Sigmoid colon (tissue), 7 donors: ENCODE measurements around the gene FGF12. TPM values are rescaled to one million over a fixed set of nuclear protein-coding genes. Genes with fewer than 3 reads are reported as not detected.

Experiments used
- DNase-seq: peaks from one replicate; pipeline ENCODE4 v3.0.0-alpha.2; 2019
- H3K27ac ChIP-seq, 4 donors: fragments of 200-600 bp; sonication (generic); one replicate each; pipeline ENCODE4 v1.5.1; 2016 to 2019; ENCODE audit warnings: mild to moderate bottlenecking in 1 of 4
- H3K27me3 ChIP-seq, 3 donors: fragments of 200-600 bp; sonication (generic); one replicate each; pipeline ENCODE4 v1.5.1; 2019; ENCODE audit warnings: mild to moderate bottlenecking in 1 of 3
- H3K36me3 ChIP-seq, 4 donors: fragments of 200-600 bp; sonication (generic); one replicate each; pipeline ENCODE4 v1.5.1; 2016 to 2019
- H3K4me1 ChIP-seq, 4 donors: fragments of 200-600 bp; sonication (generic); one replicate each; pipeline ENCODE4 v1.5.1; 2017 to 2019
- H3K4me3 ChIP-seq, 4 donors: fragments of 200-600 bp; sonication (generic); one replicate each; pipeline ENCODE4 v1.5.1; 2017 to 2019; ENCODE audit warnings: mild to moderate bottlenecking in 2 of 4, moderate library complexity in 1 of 4
- H3K9me3 ChIP-seq, 4 donors: fragments of 200-600 bp in 3 of 4; sonication (generic) in 3 of 4; one replicate each; pipeline versions ENCODE4 v1.5.1 to v1.6.1; 2013 to 2019
- CTCF ChIP-seq, 4 experiments: fragments of 450-650 bp in 3 of 4; fragments of 200-600 bp in 1 of 4; IDR thresholded peaks; one replicate each; pipeline ENCODE4 v1.5.1; 2016 to 2019; ENCODE audit warnings: antibody characterized with exemption in 4 of 4, mild to moderate bottlenecking in 3 of 4, moderate library complexity in 2 of 4
- EP300 ChIP-seq, 4 donors: sonication (generic); formaldehyde crosslinking; IDR thresholded peaks; one replicate each; pipeline ENCODE4 v1.6.1; 2017; ENCODE audit warnings: antibody characterized with exemption in 4 of 4
- POLR2A ChIP-seq, 2 donors: fragments of 450-650 bp; IDR thresholded peaks; one replicate each; pipeline ENCODE4 v1.6.1; 2016; ENCODE audit warnings: antibody characterized with exemption in 2 of 2, mild to moderate bottlenecking in 2 of 2, moderate library complexity in 2 of 2
- POLR2AphosphoS5 ChIP-seq, 4 donors: sonication (generic); formaldehyde crosslinking; IDR thresholded peaks; one replicate each; pipeline ENCODE4 v1.6.1; 2017; ENCODE audit warnings: antibody characterized with exemption in 4 of 4
- WGBS, 2 donors: extraction: QIAGEN DNeasy Blood & Tissue Kit; methylation state at CpG; one replicate each; pipeline ENCODE4 v1.1.7; 2013; 5-methylcytosine and 5-hydroxymethylcytosine counted together
- intact Hi-C: fragments of 100-400 bp; cut with DNase I; formaldehyde crosslinking; loops from one replicate; pipeline ENCODE4 v1.15.1; 2023
- polyA plus RNA-seq, 3 donors: library from polyadenylated mRNA; stranded (reverse); fragments of 200-250 nt; gene quantifications; one replicate each; pipeline ENCODE4 v1.2.3, GENCODE V29; 2013
- total RNA-seq, 4 donors: library from RNA; depleted of rRNA; stranded (reverse); fragments of >200 nt; gene quantifications; one replicate each; pipeline ENCODE4 v1.1.0, GENCODE V29; 2016
- donor health status: healthy with polysubstance abuse.
- donor health status: Bipolar disorder and iron deficiency.
- donor health status: healthy.

FGF12 gene
- total and polyA plus RNA-seq, 7 donors: 0.32 to 7.8 (median 1.8) TPM

GRCh38 chr3:192259661-192260060 lies 467.7 kb downstream of the FGF12 start:
- Histone ChIP-seq H3K27ac (no peak overlapping the region), H3K9me3 (no peaks in the 10 kb centered on the region), H3K4me1 (no peaks in the 10 kb centered on the region), H3K4me3 (no peak overlapping the region), H3K36me3 (no peaks in the 10 kb centered on the region), H3K27me3 (no peaks in the 10 kb centered on the region)
- no peak for TF ChIP-seq POLR2AphosphoS5 (IDR thresholded peaks at IDR 0.05)
- TF ChIP-seq EP300 (IDR thresholded peaks at IDR 0.05): no peak
- TF ChIP-seq POLR2A (IDR thresholded peaks at IDR 0.05): no peak
- TF ChIP-seq CTCF (IDR thresholded peaks at IDR 0.05): no peak
- DNase-seq: no peak
- intact Hi-C loops: no loop called here
- WGBS, 2 donors: 50 to 81% methylated on average over 3 of the region's 3 CpGs

- no peaks in the 10 kb centered on the region for H3K4me1 ChIP-seq
- H3K36me3 ChIP-seq: no peaks in the 10 kb centered on the region
- no peaks in the 10 kb centered on the region for H3K27me3 ChIP-seq
- H3K9me3 ChIP-seq: no peaks in the 10 kb centered on the region
- TF ChIP-seq CTCF (IDR thresholded peaks at IDR 0.05) (no peak), EP300 (IDR thresholded peaks at IDR 0.05) (no peak), POLR2A (IDR thresholded peaks at IDR 0.05) (no peak), POLR2AphosphoS5 (IDR thresholded peaks at IDR 0.05) (no peak)
- no peak for DNase-seq
- intact Hi-C loops: no loop called here
- H3K27ac ChIP-seq: no peak overlapping the region
- 74 to 89% methylated on average over 6 of the region's 6 CpGs for WGBS, 2 donors
- no peak overlapping the region for H3K4me3 ChIP-seq
Measured at GRCh38 chr3:192258721-192259120, 468.6 kb downstream of the FGF12 start.

- no peak for TF ChIP-seq POLR2AphosphoS5 (IDR thresholded peaks at IDR 0.05)
- TF ChIP-seq CTCF (IDR thresholded peaks at IDR 0.05): no peak
- TF ChIP-seq POLR2A (IDR thresholded peaks at IDR 0.05): no peak
- no peak for TF ChIP-seq EP300 (IDR thresholded peaks at IDR 0.05)
- no peaks in the 10 kb centered on the region for H3K27me3 ChIP-seq
- intact Hi-C loops: no loop called here
- H3K27ac ChIP-seq: no peak overlapping the region
- H3K9me3 ChIP-seq: no peaks in the 10 kb centered on the region
- H3K36me3 ChIP-seq: no peaks in the 10 kb centered on the region
- no peak for DNase-seq
- H3K4me3 ChIP-seq: no peak overlapping the region
- 67 to 68% methylated on average over 2 of the region's 2 CpGs for WGBS, 2 donors
- no peaks in the 10 kb centered on the region for H3K4me1 ChIP-seq
Measured at GRCh38 chr3:192255839-192256238, 471.5 kb downstream of the FGF12 start.

GRCh38 chr3:192253138-192253887 lies 474.0 kb downstream of the FGF12 start:
- intact Hi-C loops: no loop called here
- TF ChIP-seq EP300 (IDR thresholded peaks at IDR 0.05): no peak
- no peak for TF ChIP-seq POLR2AphosphoS5 (IDR thresholded peaks at IDR 0.05)

GRCh38 chr3:192249516-192249915 lies 477.8 kb downstream of the FGF12 start:
- 29 to 67% methylated on average over 3 of the region's 3 CpGs for WGBS, 2 donors

More at GRCh38 chr3:192253138-192253887, 474.0 kb downstream of the FGF12 start:
- Histone ChIP-seq H3K9me3 (no peaks in the 10 kb centered on the region), H3K4me3 (no peak overlapping the region), H3K36me3 (no peaks in the 10 kb centered on the region), H3K27me3 (no peaks in the 10 kb centered on the region), H3K4me1 (no peaks in the 10 kb centered on the region), H3K27ac (no peak overlapping the region)
- 45 to 74% methylated on average over 3 of the region's 3 CpGs for WGBS, 2 donors
- no peak for DNase-seq

More at GRCh38 chr3:192249516-192249915, 477.8 kb downstream of the FGF12 start:
- Histone ChIP-seq H3K4me3 (no peak overlapping the region), H3K27me3 (no peaks in the 10 kb centered on the region), H3K27ac (no peak overlapping the region), H3K36me3 (no peaks in the 10 kb centered on the region), H3K9me3 (no peaks in the 10 kb centered on the region), H3K4me1 (no peaks in the 10 kb centered on the region)
- DNase-seq: no peak
- intact Hi-C loops: no loop called here
- TF ChIP-seq EP300 (IDR thresholded peaks at IDR 0.05) (no peak), POLR2AphosphoS5 (IDR thresholded peaks at IDR 0.05) (no peak), CTCF (IDR thresholded peaks at IDR 0.05) (no peak), POLR2A (IDR thresholded peaks at IDR 0.05) (no peak)
